ENCODE measurements around the gene FRS2.

DNA sequence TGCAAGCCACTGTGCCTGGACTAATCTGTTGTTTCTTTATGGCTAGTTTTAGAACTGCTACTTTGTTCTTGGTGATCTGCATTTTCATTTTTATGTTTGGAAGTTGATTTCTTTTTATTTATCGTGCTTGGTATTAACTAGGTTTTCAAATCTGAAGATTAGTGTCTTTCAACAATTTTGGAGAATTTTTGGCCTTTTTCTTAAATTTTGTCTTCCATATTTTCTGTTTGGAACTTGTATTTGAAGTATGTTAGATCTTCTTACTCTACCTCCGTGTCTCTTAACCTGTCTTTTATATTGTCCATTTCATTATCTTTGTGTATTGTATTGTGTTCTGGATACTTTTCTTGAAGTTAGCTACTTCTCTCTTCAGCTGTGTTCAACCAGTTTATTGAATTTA lies 9.5 kb downstream of the FRS2 start:
- TF ChIP-seq, protein P1, sequence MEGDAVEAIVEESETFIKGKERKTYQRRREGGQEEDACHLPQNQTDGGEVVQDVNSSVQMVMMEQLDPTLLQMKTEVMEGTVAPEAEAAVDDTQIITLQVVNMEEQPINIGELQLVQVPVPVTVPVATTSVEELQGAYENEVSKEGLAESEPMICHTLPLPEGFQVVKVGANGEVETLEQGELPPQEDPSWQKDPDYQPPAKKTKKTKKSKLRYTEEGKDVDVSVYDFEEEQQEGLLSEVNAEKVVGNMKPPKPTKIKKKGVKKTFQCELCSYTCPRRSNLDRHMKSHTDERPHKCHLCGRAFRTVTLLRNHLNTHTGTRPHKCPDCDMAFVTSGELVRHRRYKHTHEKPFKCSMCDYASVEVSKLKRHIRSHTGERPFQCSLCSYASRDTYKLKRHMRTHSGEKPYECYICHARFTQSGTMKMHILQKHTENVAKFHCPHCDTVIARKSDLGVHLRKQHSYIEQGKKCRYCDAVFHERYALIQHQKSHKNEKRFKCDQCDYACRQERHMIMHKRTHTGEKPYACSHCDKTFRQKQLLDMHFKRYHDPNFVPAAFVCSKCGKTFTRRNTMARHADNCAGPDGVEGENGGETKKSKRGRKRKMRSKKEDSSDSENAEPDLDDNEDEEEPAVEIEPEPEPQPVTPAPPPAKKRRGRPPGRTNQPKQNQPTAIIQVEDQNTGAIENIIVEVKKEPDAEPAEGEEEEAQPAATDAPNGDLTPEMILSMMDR (IDR thresholded peaks at IDR 0.05), result no peak
- TF ChIP-seq POLR2A (IDR thresholded peaks at IDR 0.05), result no peak
